Sigmoid colon (tissue), 7 donors: ENCODE measurements around the gene MBLAC1. TPM values are rescaled to one million over a fixed set of nuclear protein-coding genes. Genes with fewer than 3 reads are reported as not detected.

Source experiments
- DNase-seq: peaks from one replicate; pipeline ENCODE4 v3.0.0-alpha.2; 2019
- H3K27ac ChIP-seq, 4 donors: fragments of 200-600 bp; sonication (generic); one replicate each; pipeline ENCODE4 v1.5.1; 2016 to 2019; ENCODE audit warnings: mild to moderate bottlenecking in 1 of 4
- H3K27me3 ChIP-seq, 3 donors: fragments of 200-600 bp; sonication (generic); one replicate each; pipeline ENCODE4 v1.5.1; 2019; ENCODE audit warnings: mild to moderate bottlenecking in 1 of 3
- H3K36me3 ChIP-seq, 4 donors: fragments of 200-600 bp; sonication (generic); one replicate each; pipeline ENCODE4 v1.5.1; 2016 to 2019
- H3K4me1 ChIP-seq, 4 donors: fragments of 200-600 bp; sonication (generic); one replicate each; pipeline ENCODE4 v1.5.1; 2017 to 2019
- H3K4me3 ChIP-seq, 4 donors: fragments of 200-600 bp; sonication (generic); one replicate each; pipeline ENCODE4 v1.5.1; 2017 to 2019; ENCODE audit warnings: mild to moderate bottlenecking in 2 of 4, moderate library complexity in 1 of 4
- H3K9me3 ChIP-seq, 4 donors: fragments of 200-600 bp in 3 of 4; sonication (generic) in 3 of 4; one replicate each; pipeline versions ENCODE4 v1.5.1 to v1.6.1; 2013 to 2019
- EP300 ChIP-seq, 4 donors: sonication (generic); formaldehyde crosslinking; IDR thresholded peaks; one replicate each; pipeline ENCODE4 v1.6.1; 2017; ENCODE audit warnings: antibody characterized with exemption in 4 of 4
- POLR2A ChIP-seq, 2 donors: fragments of 450-650 bp; IDR thresholded peaks; one replicate each; pipeline ENCODE4 v1.6.1; 2016; ENCODE audit warnings: antibody characterized with exemption in 2 of 2, mild to moderate bottlenecking in 2 of 2, moderate library complexity in 2 of 2
- POLR2AphosphoS5 ChIP-seq, 4 donors: sonication (generic); formaldehyde crosslinking; IDR thresholded peaks; one replicate each; pipeline ENCODE4 v1.6.1; 2017; ENCODE audit warnings: antibody characterized with exemption in 4 of 4
- WGBS, 2 donors: extraction: QIAGEN DNeasy Blood & Tissue Kit; methylation state at CpG; one replicate each; pipeline ENCODE4 v1.1.7; 2013; 5-methylcytosine and 5-hydroxymethylcytosine counted together
- intact Hi-C: fragments of 100-400 bp; cut with DNase I; formaldehyde crosslinking; loops from one replicate; pipeline ENCODE4 v1.15.1; 2023
- polyA plus RNA-seq, 3 donors: library from polyadenylated mRNA; stranded (reverse); fragments of 200-250 nt; gene quantifications; one replicate each; pipeline ENCODE4 v1.2.3, GENCODE V29; 2013
- total RNA-seq, 4 donors: library from RNA; depleted of rRNA; stranded (reverse); fragments of >200 nt; gene quantifications; one replicate each; pipeline ENCODE4 v1.1.0, GENCODE V29; 2016
- TF ChIP-seq, protein P1 (sequence below), 4 experiments: fragments of 450-650 bp in 3 of 4; fragments of 200-600 bp in 1 of 4; IDR thresholded peaks; one replicate each; pipeline ENCODE4 v1.5.1; 2016 to 2019; ENCODE audit warnings: antibody characterized with exemption in 4 of 4, mild to moderate bottlenecking in 3 of 4, moderate library complexity in 2 of 4
- donor health status: healthy with polysubstance abuse.
- donor health status: Bipolar disorder and iron deficiency.
- donor health status: healthy.

Gene MBLAC1
- total and polyA plus RNA-seq, 7 donors = 1.6 to 5.8 (median 2.9) TPM

DNA sequence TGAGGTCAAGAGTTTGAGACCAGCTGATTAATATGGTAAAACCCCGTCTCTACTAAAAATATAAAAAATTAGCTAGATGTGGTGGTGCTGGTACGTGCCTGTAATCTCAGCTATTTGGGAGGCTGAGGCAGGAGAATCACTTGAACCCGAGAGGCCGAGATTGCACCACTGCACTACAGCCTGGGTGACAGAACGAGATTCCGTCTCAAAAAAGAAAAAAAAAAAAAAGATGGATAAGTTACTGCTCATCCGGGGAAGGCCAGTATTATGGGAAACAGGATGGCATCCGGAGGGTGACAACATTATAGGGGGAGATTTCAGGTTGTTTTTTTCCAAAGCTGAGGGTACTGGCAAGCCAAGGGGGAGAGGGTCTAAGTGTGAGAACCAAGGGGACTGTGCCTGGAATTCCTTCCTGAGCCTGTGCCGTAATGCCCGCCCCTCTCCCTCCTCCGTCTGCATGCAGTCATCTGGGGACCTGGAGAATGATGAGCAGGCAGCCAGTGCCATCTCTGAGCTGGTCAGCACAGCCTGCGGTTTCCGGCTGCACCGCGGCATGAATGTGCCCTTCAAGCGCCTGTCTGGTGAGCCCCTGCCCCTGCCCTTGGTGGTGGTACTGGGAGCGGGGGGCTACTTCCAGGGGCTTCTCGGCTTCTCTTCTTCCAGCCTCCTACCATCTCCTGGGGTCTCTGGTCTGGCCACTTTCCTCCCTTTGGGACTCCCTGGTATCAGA, 26.3 kb downstream of the MBLAC1 start:
- WGBS, 2 donors = 72 to 90% methylated on average over 18 of the region's 18 CpGs
- Histone ChIP-seq H3K36me3 (peaks cover 0 to 50% (median 22%) of the 10 kb centered on the region in 4 donors), H3K27ac (peak overlapping the region in 1 of 4 donors; percentile 13), H3K4me3 (no peak overlapping the region), H3K27me3 (no peaks in the 10 kb centered on the region), H3K9me3 (no peaks in the 10 kb centered on the region), H3K4me1 (peaks cover 0 to 35% (median 26%) of the 10 kb centered on the region in 4 donors)
- TF ChIP-seq POLR2A (IDR thresholded peaks at IDR 0.05) = no peak
- no peak for DNase-seq
- intact Hi-C loops = no loop called here

DNA sequence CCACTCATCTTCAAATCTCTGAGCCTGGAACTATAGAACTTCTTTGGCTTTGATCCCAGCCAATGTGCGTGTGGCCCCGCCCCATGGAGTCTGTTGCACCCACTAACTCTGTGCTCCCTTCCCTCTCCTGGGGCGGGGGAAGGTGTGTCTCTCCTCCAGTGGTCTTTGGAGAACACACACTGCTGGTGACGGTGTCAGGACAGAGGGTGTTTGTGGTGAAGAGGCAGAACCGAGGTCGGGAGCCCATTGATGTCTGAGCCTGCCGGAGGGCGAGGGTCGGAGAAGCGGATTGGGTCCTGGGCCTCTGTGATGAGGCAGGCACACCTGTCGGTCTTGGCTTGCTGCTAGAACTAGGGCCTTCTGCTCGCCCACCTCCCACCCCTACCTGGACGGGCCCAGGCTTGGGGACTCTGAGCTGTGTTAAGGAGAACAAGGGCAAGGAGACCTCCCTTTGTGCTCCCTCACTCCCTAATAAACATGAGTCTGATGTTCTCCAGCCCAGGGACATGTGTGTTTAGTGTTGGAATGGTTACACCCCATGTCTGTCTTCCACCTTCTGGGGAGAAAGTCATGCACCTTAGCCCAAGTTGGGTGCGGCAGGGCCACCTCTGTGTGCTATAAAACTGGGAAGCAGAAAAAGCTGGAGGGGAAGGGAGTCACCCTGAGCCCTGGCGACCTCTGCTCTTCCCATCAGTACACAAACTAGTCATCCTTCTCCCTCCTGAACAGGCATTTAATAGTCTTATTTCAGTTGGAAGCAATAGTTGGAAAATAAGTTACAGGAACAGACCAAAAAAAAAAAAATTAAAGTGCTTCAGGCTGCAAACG, 27.2 kb downstream of the MBLAC1 start:
- DNase-seq = no peak
- H3K4me1 ChIP-seq = peaks cover 0 to 35% (median 25%) of the 10 kb centered on the region in 4 donors
- no peaks in the 10 kb centered on the region for H3K27me3 ChIP-seq
- H3K27ac ChIP-seq = peak overlapping the region in 2 of 4 donors; percentile 2 to 36
- H3K4me3 ChIP-seq = no peak overlapping the region
- no peaks in the 10 kb centered on the region for H3K9me3 ChIP-seq
- whole genome bisulfite sequencing, 2 donors = 16 to 64% methylated on average over 16 of the region's 16 CpGs
- TF ChIP-seq POLR2AphosphoS5 (IDR thresholded peaks at IDR 0.05) (no peak), EP300 (IDR thresholded peaks at IDR 0.05) (no peak)
- intact Hi-C loops = no loop called here
- H3K36me3 ChIP-seq = peaks cover 0 to 50% (median 22%) of the 10 kb centered on the region in 4 donors

DNA sequence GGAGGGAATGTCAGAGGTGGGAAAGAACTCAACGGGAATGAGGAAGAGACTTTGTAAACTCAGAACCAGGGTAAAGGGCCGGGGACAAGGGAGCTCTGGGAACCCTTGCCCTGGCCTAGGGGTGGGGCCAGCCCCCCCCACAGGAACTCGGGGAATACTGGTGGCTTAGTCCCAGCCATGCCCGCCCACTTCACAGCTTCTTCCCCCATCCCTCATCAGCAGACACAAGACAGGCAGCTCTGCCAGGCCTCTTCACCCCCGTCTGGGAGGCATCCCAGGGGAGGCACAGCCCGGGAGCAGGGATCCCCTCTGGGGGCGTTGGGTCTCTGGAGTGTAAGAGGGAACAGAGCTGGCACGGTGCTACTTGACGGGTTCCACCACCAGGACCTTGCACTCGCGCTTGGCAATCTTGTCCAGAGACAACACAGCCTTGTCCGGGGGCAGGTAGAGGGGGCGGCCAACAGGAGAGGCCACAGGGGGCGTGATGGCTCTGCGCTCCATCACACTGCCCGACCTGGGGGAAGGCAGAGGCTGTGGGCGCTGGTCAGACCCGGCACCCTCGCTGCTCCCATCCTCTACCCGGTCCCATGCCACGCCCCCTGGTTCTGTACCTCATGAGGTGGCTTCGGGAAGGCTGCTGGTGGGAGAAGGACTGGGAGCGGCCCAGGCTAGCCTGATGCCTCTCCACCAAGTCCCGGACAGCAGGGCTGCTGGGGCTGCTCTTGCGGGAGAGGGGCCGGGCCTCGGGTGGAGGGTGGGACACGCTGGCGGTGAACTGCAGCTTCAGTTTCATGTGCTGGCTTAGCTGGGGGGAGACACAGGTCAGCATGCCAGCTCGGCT, 28.1 kb downstream of the MBLAC1 start:
- H3K4me1 ChIP-seq = peaks cover 0 to 30% (median 19%) of the 10 kb centered on the region in 4 donors
- TF ChIP-seq EP300 (IDR thresholded peaks at IDR 0.05) (no peak), POLR2AphosphoS5 (IDR thresholded peaks at IDR 0.05) (no peak), POLR2A (IDR thresholded peaks at IDR 0.05) (no peak)
- TF ChIP-seq, protein P1, sequence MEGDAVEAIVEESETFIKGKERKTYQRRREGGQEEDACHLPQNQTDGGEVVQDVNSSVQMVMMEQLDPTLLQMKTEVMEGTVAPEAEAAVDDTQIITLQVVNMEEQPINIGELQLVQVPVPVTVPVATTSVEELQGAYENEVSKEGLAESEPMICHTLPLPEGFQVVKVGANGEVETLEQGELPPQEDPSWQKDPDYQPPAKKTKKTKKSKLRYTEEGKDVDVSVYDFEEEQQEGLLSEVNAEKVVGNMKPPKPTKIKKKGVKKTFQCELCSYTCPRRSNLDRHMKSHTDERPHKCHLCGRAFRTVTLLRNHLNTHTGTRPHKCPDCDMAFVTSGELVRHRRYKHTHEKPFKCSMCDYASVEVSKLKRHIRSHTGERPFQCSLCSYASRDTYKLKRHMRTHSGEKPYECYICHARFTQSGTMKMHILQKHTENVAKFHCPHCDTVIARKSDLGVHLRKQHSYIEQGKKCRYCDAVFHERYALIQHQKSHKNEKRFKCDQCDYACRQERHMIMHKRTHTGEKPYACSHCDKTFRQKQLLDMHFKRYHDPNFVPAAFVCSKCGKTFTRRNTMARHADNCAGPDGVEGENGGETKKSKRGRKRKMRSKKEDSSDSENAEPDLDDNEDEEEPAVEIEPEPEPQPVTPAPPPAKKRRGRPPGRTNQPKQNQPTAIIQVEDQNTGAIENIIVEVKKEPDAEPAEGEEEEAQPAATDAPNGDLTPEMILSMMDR (IDR thresholded peaks at IDR 0.05) = no peak

DNA sequence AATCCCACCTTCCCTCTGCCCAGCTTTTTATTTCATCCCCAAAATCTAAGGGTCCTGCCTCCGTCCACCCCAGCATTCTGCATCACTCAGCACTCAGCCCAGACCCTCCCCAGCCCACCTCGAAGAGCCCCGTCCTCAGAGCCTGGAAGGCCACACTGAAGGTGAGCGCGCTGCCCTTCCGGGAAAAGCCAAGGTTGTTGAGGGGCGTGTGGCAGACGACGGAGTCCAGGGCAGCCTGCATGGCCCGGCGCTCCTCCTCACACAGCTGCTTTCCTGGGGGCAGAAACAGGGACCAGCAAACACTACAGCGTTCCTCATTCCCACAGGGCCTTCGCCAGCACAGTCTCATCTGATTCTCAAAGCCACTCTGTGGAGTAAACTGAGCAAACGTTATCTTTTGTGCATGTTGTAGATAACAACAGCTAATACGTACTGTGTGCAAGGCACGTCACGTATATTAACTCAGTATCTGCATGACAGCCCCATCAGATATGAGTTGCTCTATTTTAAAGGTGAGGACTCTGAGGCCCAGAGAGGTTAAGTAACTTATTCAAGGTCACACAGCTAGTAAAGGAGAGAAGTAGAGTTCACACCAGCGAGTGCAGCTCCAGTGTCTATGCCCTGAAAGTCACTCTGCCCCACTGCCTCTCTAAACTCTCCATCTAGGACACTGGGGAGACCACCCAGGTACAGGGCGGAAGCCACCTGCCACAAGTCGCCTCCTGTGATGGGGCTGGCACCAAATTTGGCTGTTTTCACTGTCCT, 29.0 kb downstream of the MBLAC1 start:
- H3K27me3 ChIP-seq = no peaks in the 10 kb centered on the region
- no peak overlapping the region for H3K27ac ChIP-seq
- intact Hi-C loops = no loop called here
- peaks cover 0 to 50% (median 22%) of the 10 kb centered on the region in 4 donors for H3K36me3 ChIP-seq
- TF ChIP-seq EP300 (IDR thresholded peaks at IDR 0.05) (no peak), POLR2A (IDR thresholded peaks at IDR 0.05) (no peak), POLR2AphosphoS5 (IDR thresholded peaks at IDR 0.05) (no peak)
- TF ChIP-seq, protein P1 (IDR thresholded peaks at IDR 0.05) = no peak
- DNase-seq = no peak
- no peak overlapping the region for H3K4me3 ChIP-seq
- WGBS, 2 donors = 68 to 85% methylated on average over 20 of the region's 20 CpGs
- H3K9me3 ChIP-seq = no peaks in the 10 kb centered on the region
- peaks cover 0 to 28% (median 16%) of the 10 kb centered on the region in 4 donors for H3K4me1 ChIP-seq

More for the DNA sequence above, 28.1 kb downstream of the MBLAC1 start:
- peaks cover 0 to 50% (median 22%) of the 10 kb centered on the region in 4 donors for H3K36me3 ChIP-seq
- 35 to 74% methylated on average over 30 of the region's 30 CpGs for WGBS, 2 donors
- no peaks in the 10 kb centered on the region for H3K27me3 ChIP-seq
- intact Hi-C loops = no loop called here
- H3K9me3 ChIP-seq = no peaks in the 10 kb centered on the region
- peak overlapping the region in 1 of 4 donors; percentile 36 for H3K27ac ChIP-seq
- no peak overlapping the region for H3K4me3 ChIP-seq
- no peak for DNase-seq
